GM12878 (cell line): Measurements from ENCODE around the gene SPP2. TPM values are rescaled to one million over a fixed set of nuclear protein-coding genes. Genes with fewer than 3 reads are reported as not detected.

Experiments used
- ATAC-seq: fragments of 200-7000 bp; cut with Tn5 transposase; 3 replicates; pipeline ENCODE4 v1.9.1; 2020; ENCODE audit warnings: mild to moderate bottlenecking, moderate library complexity
- BruUV-seq: library from RNA; stranded (reverse); fragments of 400-500 nt; replicated peaks from 2 replicates; lab custom pipeline; 2021; lab: Mats Ljungman, UMichigan
- CTCF ChIA-PET: fragments of 300-600 bp; sonication (Branson Sonifier 250); formaldehyde crosslinking; extraction: SDS; loops from one replicate; lab custom pipeline; 2021; ENCODE audit warnings: inconsistent platforms; lab: Yijun Ruan, JAX
- POLR2A ChIA-PET: fragments of 350-600 bp; formaldehyde crosslinking; extraction: SDS; loops from one replicate; lab custom pipeline; 2021; ENCODE audit warnings: inconsistent platforms; lab: Charles Lee
- RAD21 ChIA-PET: fragments of 300-600 bp; sonication (Branson Sonifier 250); formaldehyde crosslinking; loops from one replicate; lab custom pipeline; 2023; ENCODE audit warnings: antibody characterized with exemption; ENCODE audit not compliant: unreplicated experiment; lab: Charles Lee
- SMC1A ChIA-PET: fragments of 300-600 bp; sonication (Branson Sonifier 250); formaldehyde crosslinking; loops from one replicate; lab custom pipeline; 2023; ENCODE audit not compliant: unreplicated experiment, uncharacterized antibody; lab: Charles Lee
- DNase-seq: peaks from one replicate; pipeline ENCODE4 v3.0.0-alpha.2; 2011; ENCODE audit warnings: low read depth, low spot score
- FAIRE-seq: peaks from 3 replicates; lab custom pipeline; 2011; peaks lifted over from hg19 to GRCh38; lab: Jason Lieb, UNC
- H2AFZ ChIP-seq: 2 replicates; pipeline ENCODE4 v1.6.0; 2011; ENCODE audit warnings: low read depth, low read length, control low read depth; ENCODE audit not compliant: control insufficient read depth
- H3K27ac ChIP-seq: 2 replicates; pipeline ENCODE4 v1.5.1; 2011; ENCODE audit warnings: control low read depth; ENCODE audit not compliant: control insufficient read depth, insufficient read depth
- H3K27me3 ChIP-seq, 2 experiments: replicated peaks in 1 of 2; 2 replicates each; pipeline versions ENCODE4 v1.6.0 to v1.6.1; 2011; ENCODE audit warnings: low read length in 1 of 2; ENCODE audit not compliant: control insufficient read depth in 2 of 2, insufficient read depth in 2 of 2
- H3K36me3 ChIP-seq, 2 experiments: 2 replicates each; pipeline ENCODE4 v1.5.1; 2011; ENCODE audit warnings: low read length in 1 of 2; ENCODE audit not compliant: control insufficient read depth in 2 of 2, insufficient read depth in 2 of 2
- H3K4me1 ChIP-seq: 2 replicates; pipeline ENCODE4 v1.6.1; 2011; ENCODE audit warnings: mild to moderate bottlenecking, low read length, moderate library complexity, mixed read lengths; ENCODE audit not compliant: control insufficient read depth, insufficient read depth
- H3K4me2 ChIP-seq: 2 replicates; pipeline ENCODE4 v1.6.0; 2011; ENCODE audit warnings: control low read depth; ENCODE audit not compliant: control insufficient read depth, insufficient read depth
- H3K4me3 ChIP-seq: fragments of 200-600 bp; sonication (generic); 2 replicates; pipeline ENCODE4 v1.5.1; 2016
- H3K79me2 ChIP-seq: 2 replicates; pipeline ENCODE4 v1.6.0; 2011; ENCODE audit warnings: low read length; ENCODE audit not compliant: control insufficient read depth, insufficient read depth
- H3K9ac ChIP-seq: 2 replicates; pipeline ENCODE4 v1.8.0; 2011; ENCODE audit warnings: low read length, control low read depth, mixed read lengths; ENCODE audit not compliant: control insufficient read depth, insufficient read depth
- H3K9me3 ChIP-seq: replicated peaks from 3 replicates; pipeline ENCODE4 v1.5.1; 2011; ENCODE audit warnings: mild to moderate bottlenecking, low read length; ENCODE audit not compliant: control insufficient read depth, insufficient read depth
- H4K20me1 ChIP-seq: 2 replicates; pipeline ENCODE4 v1.6.0; 2011; ENCODE audit not compliant: control insufficient read depth, insufficient read depth
- ATF7 ChIP-seq: fragments of 450-650 bp; IDR thresholded peaks from 2 replicates; pipeline ENCODE4 v1.6.1; 2016; ENCODE audit warnings: low read depth, mild to moderate bottlenecking
- IRF4 ChIP-seq: IDR thresholded peaks from 2 replicates; pipeline ENCODE4 v1.6.1; 2011; ENCODE audit warnings: low read depth, low read length
- JUNB ChIP-seq: IDR thresholded peaks from 2 replicates; pipeline ENCODE4 v1.6.1; 2016; ENCODE audit warnings: antibody characterized with exemption, mild to moderate bottlenecking
- PML ChIP-seq: IDR thresholded peaks from 2 replicates; pipeline ENCODE4 v1.6.1; 2012; ENCODE audit warnings: low read length, inconsistent platforms
- RFX5 ChIP-seq: IDR thresholded peaks from 2 replicates; pipeline ENCODE4 v1.6.1; 2011; ENCODE audit warnings: low read depth, low read length, improper control_type of control experiment
- SMC3 ChIP-seq: IDR thresholded peaks from 2 replicates; pipeline ENCODE4 v1.6.1; 2011; ENCODE audit warnings: low read length, improper control_type of control experiment, borderline replicate concordance
- TARDBP ChIP-seq: IDR thresholded peaks from 2 replicates; pipeline ENCODE4 v1.6.1; 2016; ENCODE audit warnings: borderline replicate concordance
- TBL1XR1 ChIP-seq: IDR thresholded peaks from 2 replicates; pipeline ENCODE4 v1.6.1; 2012; ENCODE audit warnings: low read depth, low read length, improper control_type of control experiment
- ZSCAN29 ChIP-seq: fragments of 450-650 bp; IDR thresholded peaks from 2 replicates; pipeline ENCODE4 v1.6.1; 2017; ENCODE audit warnings: mild to moderate bottlenecking, moderate library complexity
- WGBS: methylation state at CpG from one replicate; pipeline ENCODE4 v1.1.6; 2016; ENCODE audit warnings: low lambda C conversion rate; ENCODE audit not compliant: insufficient replicate concordance, insufficient coverage; ENCODE audit errors: missing lambda C conversion rate; 5-methylcytosine and 5-hydroxymethylcytosine counted together
- in situ Hi-C: fragments of 300-500 bp; cut with MboI; formaldehyde crosslinking; loops from 9 replicates; pipeline ENCODE4 v1.14.3; 2018; ENCODE audit warnings: mixed read lengths
- intact Hi-C: fragments of 100-400 bp; cut with micrococcal nuclease; formaldehyde crosslinking; loops from one replicate; pipeline ENCODE4 v1.14.2; 2022; ENCODE audit not compliant: unreplicated experiment
- polyA plus RNA-seq, 11 experiments: library from polyadenylated mRNA; depleted of rRNA in 4 of 11; unstranded in 6 of 11; stranded (reverse) in 5 of 11; fragments of >200 nt; fragmentation: Nextera tagmentation in 4 of 11; fragmentation: Illumina TruSeq in 1 of 11; extraction: Ambion mirVana in 4 of 11; extraction: Trizol in 1 of 11; gene quantifications; 1 replicate in 1 of 11; 2 replicates in 10 of 11; pipeline versions ENCODE4 v1.2.1 to v1.2.3, GENCODE V29; 2011 to 2016; ENCODE audit warnings: inconsistent platforms in 2 of 11, missing spikeins in 2 of 11, low read depth in 1 of 11
- total RNA-seq, 4 experiments: library from RNA; depleted of rRNA in 3 of 4; stranded (reverse); fragments of >200 nt in 3 of 4; fragmentation: Illumina TruSeq in 1 of 4; extraction: Trizol in 1 of 4; gene quantifications; 2 replicates each; pipeline versions ENCODE4 v1.2.1 to v1.2.3, GENCODE V29; 2013 to 2021
- TF ChIP-seq, protein P1 (sequence below): IDR thresholded peaks from 2 replicates; pipeline ENCODE4 v1.6.1; 2012; ENCODE audit warnings: low read length, inconsistent platforms

The SPP2 gene
- total and polyA plus RNA-seq, 10 of the 15 experiments (the other 5 are each of a cell fraction or from before 2014, with no cell fraction given) = not detected

DNA sequence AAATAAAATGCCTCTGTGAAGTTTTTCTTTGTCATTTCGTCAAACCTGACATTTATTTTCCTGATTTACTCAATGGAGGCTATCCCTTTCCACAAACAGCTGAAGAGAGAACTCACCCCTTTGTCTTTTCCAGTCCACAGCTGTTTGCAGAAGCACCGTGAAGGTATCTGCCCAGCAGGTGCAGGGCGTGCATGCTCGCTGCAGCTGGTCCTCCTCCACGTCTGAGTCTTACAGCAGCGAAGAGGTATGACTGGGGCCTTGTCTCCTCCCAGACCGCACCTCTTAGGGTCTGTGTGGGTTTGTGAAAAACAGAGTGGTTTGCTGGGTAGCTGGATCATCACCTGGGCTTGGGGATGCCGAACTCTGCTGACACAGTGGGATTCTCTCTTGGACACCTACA, 9.7 kb downstream of the SPP2 start:
- intact Hi-C loops (no loop called here), in situ Hi-C loops (no loop called here)
- BruUV-seq = no TSS peak
- no peaks in the 10 kb centered on the region for H3K79me2 ChIP-seq
- TF ChIP-seq JUNB = no peak
- TF ChIP-seq ATF7 = no peak
- TF ChIP-seq PML = no peak
- TF ChIP-seq IRF4 = no peak
- no peak for TF ChIP-seq TBL1XR1
- no peak for TF ChIP-seq RFX5
- TF ChIP-seq SMC3 = no peak
- TF ChIP-seq, protein P1, sequence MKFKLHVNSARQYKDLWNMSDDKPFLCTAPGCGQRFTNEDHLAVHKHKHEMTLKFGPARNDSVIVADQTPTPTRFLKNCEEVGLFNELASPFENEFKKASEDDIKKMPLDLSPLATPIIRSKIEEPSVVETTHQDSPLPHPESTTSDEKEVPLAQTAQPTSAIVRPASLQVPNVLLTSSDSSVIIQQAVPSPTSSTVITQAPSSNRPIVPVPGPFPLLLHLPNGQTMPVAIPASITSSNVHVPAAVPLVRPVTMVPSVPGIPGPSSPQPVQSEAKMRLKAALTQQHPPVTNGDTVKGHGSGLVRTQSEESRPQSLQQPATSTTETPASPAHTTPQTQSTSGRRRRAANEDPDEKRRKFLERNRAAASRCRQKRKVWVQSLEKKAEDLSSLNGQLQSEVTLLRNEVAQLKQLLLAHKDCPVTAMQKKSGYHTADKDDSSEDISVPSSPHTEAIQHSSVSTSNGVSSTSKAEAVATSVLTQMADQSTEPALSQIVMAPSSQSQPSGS = no peak
- no peak for TF ChIP-seq ZSCAN29
- TF ChIP-seq TARDBP = no peak
- H3K27ac ChIP-seq = no peak overlapping the region
- H3K4me2 ChIP-seq = no peak overlapping the region
- H3K4me1 ChIP-seq = no peaks in the 10 kb centered on the region
- ChIA-PET POLR2A (no interaction called here), RAD21 (no interaction called here), CTCF (interaction anchor here (1.4 kb wide), 1 partner anchor 13 kb away, joined by 3 read pairs; no protein-coding TSS in a partner anchor), SMC1A (no interaction called here)
- H3K36me3 ChIP-seq = no peaks in the 10 kb centered on the region
- H3K4me3 ChIP-seq = no peak overlapping the region
- ATAC-seq (no peak), DNase-seq (no peak), FAIRE-seq (no peak)
- WGBS = 14% methylated on average over 8 of the region's 8 CpGs
- no peaks in the 10 kb centered on the region for H3K27me3 ChIP-seq
- H3K9me3 ChIP-seq = no peaks in the 10 kb centered on the region
- no peaks in the 10 kb centered on the region for H4K20me1 ChIP-seq
- no peak overlapping the region for H3K9ac ChIP-seq
- H2AFZ ChIP-seq = no peak overlapping the region
